ENCODE results near the gene NMUR1.

NMUR1 gene

DNA sequence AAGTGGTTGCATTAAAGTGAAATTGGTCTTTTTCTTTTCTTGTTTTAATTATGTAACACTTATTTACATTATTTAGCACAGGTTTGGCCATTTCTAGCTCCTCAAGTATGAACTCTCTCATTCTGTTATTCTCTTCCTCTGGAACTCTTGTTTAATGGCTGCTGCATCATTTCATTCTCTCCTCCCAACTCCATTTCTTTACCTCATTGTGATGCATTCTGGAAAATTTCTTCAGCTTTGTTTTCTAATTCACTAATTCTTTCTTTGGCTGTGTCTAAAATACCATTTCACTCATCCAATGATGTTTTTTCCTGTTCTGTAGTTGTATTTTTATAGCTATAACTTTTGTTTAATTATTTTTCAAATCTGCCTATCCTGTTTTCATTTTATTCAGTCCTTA is 22.5 kb upstream of the NMUR1 start:
- TF ChIP-seq, protein P1, sequence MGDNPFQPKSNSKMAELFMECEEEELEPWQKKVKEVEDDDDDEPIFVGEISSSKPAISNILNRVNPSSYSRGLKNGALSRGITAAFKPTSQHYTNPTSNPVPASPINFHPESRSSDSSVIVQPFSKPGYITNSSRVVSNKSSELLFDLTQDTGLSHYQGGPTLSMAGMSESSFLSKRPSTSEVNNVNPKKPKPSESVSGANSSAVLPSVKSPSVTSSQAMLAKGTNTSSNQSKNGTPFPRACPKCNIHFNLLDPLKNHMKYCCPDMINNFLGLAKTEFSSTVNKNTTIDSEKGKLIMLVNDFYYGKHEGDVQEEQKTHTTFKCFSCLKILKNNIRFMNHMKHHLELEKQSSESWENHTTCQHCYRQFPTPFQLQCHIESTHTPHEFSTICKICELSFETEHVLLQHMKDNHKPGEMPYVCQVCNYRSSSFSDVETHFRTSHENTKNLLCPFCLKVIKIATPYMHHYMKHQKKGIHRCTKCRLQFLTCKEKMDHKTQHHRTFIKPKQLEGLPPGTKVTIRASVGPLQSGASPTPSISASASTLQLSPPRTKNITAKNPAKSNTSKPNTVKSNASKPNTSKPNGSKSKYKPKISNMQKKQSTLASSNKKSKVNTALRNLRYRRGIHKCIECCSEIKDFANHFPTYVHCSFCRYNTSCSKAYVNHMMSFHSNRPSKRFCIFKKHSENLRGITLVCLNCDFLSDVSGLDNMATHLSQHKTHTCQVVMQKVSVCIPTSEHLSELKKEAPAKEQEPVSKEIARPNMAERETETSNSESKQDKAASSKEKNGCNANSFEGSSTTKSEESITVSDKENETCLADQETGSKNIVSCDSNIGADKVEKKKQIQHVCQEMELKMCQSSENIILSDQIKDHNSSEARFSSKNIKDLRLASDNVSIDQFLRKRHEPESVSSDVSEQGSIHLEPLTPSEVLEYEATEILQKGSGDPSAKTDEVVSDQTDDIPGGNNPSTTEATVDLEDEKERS (tag by site-specific recombination; IDR thresholded peaks at IDR 0.05), result peak; percentile 94
- TF ChIP-seq ZNF830 (tag by site-specific recombination; IDR thresholded peaks at IDR 0.05; ENCODE audit: low read depth) (no peak), ZNF664 (tag by site-specific recombination; IDR thresholded peaks at IDR 0.05) (0 out of 2 replicates have a peak, but pooled peaks have one; percentile 26), SETDB1 (IDR thresholded peaks at IDR 0.05; ENCODE audit: insufficient read length, low read length) (peak; percentile 89), TRIM28 (IDR thresholded peaks at IDR 0.05; ENCODE audit: borderline replicate concordance, low read length) (peak; percentile 58; the same call in 1 of the 2 replicates), MEIS1 (CRISPR knock-in tag; IDR thresholded peaks at IDR 0.05; ENCODE audit: borderline replicate concordance) (no peak), ZNF114 (tag by site-specific recombination; IDR thresholded peaks at IDR 0.05) (no peak)
- TF ChIP-seq, protein P2, sequence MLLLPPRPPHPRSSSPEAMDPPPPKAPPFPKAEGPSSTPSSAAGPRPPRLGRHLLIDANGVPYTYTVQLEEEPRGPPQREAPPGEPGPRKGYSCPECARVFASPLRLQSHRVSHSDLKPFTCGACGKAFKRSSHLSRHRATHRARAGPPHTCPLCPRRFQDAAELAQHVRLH (tag by site-specific recombination; IDR thresholded peaks at IDR 0.05), result 0 out of 2 replicates have a peak, but pooled peaks have one; percentile 54
- TF ChIP-seq, protein P3, sequence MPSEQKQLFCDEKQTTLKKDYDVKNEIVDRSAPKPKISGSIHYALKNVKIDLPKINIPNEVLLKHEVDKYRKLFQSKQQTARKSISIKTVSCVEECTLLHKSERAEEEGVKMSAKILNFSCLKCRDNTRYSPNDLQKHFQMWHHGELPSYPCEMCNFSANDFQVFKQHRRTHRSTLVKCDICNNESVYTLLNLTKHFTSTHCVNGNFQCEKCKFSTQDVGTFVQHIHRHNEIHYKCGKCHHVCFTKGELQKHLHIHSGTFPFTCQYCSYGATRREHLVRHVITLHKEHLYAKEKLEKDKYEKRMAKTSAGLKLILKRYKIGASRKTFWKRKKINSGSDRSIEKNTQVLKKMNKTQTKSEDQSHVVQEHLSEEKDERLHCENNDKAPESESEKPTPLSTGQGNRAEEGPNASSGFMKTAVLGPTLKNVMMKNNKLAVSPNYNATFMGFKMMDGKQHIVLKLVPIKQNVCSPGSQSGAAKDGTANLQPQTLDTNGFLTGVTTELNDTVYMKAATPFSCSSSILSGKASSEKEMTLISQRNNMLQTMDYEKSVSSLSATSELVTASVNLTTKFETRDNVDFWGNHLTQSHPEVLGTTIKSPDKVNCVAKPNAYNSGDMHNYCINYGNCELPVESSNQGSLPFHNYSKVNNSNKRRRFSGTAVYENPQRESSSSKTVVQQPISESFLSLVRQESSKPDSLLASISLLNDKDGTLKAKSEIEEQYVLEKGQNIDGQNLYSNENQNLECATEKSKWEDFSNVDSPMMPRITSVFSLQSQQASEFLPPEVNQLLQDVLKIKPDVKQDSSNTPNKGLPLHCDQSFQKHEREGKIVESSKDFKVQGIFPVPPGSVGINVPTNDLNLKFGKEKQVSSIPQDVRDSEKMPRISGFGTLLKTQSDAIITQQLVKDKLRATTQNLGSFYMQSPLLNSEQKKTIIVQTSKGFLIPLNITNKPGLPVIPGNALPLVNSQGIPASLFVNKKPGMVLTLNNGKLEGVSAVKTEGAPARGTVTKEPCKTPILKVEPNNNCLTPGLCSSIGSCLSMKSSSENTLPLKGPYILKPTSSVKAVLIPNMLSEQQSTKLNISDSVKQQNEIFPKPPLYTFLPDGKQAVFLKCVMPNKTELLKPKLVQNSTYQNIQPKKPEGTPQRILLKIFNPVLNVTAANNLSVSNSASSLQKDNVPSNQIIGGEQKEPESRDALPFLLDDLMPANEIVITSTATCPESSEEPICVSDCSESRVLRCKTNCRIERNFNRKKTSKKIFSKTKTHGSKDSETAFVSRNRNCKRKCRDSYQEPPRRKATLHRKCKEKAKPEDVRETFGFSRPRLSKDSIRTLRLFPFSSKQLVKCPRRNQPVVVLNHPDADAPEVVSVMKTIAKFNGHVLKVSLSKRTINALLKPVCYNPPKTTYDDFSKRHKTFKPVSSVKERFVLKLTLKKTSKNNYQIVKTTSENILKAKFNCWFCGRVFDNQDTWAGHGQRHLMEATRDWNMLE (tag by site-specific recombination; conservative IDR thresholded peaks at IDR 0.05; ENCODE audit: low read depth), result no peak
- TF ChIP-seq, protein P4, sequence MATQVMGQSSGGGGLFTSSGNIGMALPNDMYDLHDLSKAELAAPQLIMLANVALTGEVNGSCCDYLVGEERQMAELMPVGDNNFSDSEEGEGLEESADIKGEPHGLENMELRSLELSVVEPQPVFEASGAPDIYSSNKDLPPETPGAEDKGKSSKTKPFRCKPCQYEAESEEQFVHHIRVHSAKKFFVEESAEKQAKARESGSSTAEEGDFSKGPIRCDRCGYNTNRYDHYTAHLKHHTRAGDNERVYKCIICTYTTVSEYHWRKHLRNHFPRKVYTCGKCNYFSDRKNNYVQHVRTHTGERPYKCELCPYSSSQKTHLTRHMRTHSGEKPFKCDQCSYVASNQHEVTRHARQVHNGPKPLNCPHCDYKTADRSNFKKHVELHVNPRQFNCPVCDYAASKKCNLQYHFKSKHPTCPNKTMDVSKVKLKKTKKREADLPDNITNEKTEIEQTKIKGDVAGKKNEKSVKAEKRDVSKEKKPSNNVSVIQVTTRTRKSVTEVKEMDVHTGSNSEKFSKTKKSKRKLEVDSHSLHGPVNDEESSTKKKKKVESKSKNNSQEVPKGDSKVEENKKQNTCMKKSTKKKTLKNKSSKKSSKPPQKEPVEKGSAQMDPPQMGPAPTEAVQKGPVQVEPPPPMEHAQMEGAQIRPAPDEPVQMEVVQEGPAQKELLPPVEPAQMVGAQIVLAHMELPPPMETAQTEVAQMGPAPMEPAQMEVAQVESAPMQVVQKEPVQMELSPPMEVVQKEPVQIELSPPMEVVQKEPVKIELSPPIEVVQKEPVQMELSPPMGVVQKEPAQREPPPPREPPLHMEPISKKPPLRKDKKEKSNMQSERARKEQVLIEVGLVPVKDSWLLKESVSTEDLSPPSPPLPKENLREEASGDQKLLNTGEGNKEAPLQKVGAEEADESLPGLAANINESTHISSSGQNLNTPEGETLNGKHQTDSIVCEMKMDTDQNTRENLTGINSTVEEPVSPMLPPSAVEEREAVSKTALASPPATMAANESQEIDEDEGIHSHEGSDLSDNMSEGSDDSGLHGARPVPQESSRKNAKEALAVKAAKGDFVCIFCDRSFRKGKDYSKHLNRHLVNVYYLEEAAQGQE (tag by site-specific recombination; IDR thresholded peaks at IDR 0.05), result no peak
- TF ChIP-seq, protein P5, sequence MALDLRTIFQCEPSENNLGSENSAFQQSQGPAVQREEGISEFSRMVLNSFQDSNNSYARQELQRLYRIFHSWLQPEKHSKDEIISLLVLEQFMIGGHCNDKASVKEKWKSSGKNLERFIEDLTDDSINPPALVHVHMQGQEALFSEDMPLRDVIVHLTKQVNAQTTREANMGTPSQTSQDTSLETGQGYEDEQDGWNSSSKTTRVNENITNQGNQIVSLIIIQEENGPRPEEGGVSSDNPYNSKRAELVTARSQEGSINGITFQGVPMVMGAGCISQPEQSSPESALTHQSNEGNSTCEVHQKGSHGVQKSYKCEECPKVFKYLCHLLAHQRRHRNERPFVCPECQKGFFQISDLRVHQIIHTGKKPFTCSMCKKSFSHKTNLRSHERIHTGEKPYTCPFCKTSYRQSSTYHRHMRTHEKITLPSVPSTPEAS (tag by site-specific recombination; IDR thresholded peaks at IDR 0.05), result no peak
- Histone ChIP-seq H3K27ac (ENCODE audit: extremely low read depth, low read depth, low read length) (no peak overlapping the region), H3K9me3 (ENCODE audit: control insufficient read depth, insufficient read depth, low read depth, low read length) (no peaks in the 10 kb centered on the region), H3K4me3 (ENCODE audit: low read depth, low read length) (no peak overlapping the region), H3K4me1 (ENCODE audit: control insufficient read depth, insufficient read depth, low read length) (no peaks in the 10 kb centered on the region), H3K36me3 (ENCODE audit: control insufficient read depth in 2 of 2, insufficient read depth in 1 of 2, low read length in 2 of 2) (no peaks in the 10 kb centered on the region)
- ChIA-PET CTCF (interaction anchor here (0.6 to 1.4 kb wide), 10 partner anchors 11 to 958 kb away, joined by 3 to 8 read pairs (median 4); partner anchors contain the start of gene NMUR1), POLR2A (interaction anchor here (0.7 kb wide), 1 partner anchor 111 kb away, joined by 3 read pairs; no protein-coding TSS in a partner anchor)
